ENCODE measurements around the gene TTC34. TPM values are rescaled to one million over a fixed set of nuclear protein-coding genes. Genes with fewer than 3 reads are reported as not detected.
A peak's percentile ranks its signal among the peaks of the same experiment; 100 is the strongest.

TTC34 gene
- total and polyA plus RNA-seq, 7 donors: under 0.01 to 0.83 (median 0.56) TPM; not detected in 1

GRCh38 chr1:2586154-2587070 is 215.1 kb downstream of the TTC34 start, which contains the start of gene PRXL2B:
Gene PRXL2B, plus strand, starts transcription at chr1:2586777. Its CDS starts 109 bp downstream, at chr1:2586886.
- 1% methylated on average over 107 of the region's 107 CpGs for WGBS, 2 donors
- H3K4me1 ChIP-seq: peaks cover 0 to 40% (median 33%) of the 10 kb centered on the region in 4 donors

More at GRCh38 chr1:2586154-2587070, 215.1 kb downstream of the TTC34 start, which contains the start of gene PRXL2B:
- Histone ChIP-seq H3K27me3 (no peaks in the 10 kb centered on the region), H3K9me3 (no peaks in the 10 kb centered on the region), H3K4me3 (peak within 1 kb of the TSS; percentile 91 to 96 (median 94)), H3K27ac (peak within 1 kb of the TSS; percentile 99 to 100 (median 100)), H3K36me3 (peaks cover 0 to 7% (median 0%) of the 10 kb centered on the region in 4 donors)
- peak; percentile 100 for DNase-seq
- peak; percentile 86 to 95 (median 92) for TF ChIP-seq POLR2AphosphoS5 (IDR thresholded peaks at IDR 0.05)
- TF ChIP-seq, protein P1, sequence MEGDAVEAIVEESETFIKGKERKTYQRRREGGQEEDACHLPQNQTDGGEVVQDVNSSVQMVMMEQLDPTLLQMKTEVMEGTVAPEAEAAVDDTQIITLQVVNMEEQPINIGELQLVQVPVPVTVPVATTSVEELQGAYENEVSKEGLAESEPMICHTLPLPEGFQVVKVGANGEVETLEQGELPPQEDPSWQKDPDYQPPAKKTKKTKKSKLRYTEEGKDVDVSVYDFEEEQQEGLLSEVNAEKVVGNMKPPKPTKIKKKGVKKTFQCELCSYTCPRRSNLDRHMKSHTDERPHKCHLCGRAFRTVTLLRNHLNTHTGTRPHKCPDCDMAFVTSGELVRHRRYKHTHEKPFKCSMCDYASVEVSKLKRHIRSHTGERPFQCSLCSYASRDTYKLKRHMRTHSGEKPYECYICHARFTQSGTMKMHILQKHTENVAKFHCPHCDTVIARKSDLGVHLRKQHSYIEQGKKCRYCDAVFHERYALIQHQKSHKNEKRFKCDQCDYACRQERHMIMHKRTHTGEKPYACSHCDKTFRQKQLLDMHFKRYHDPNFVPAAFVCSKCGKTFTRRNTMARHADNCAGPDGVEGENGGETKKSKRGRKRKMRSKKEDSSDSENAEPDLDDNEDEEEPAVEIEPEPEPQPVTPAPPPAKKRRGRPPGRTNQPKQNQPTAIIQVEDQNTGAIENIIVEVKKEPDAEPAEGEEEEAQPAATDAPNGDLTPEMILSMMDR (IDR thresholded peaks at IDR 0.05): no peak
- TF ChIP-seq POLR2A (IDR thresholded peaks at IDR 0.05): peak in 1 of 2 donors; percentile 50
- TF ChIP-seq EP300 (IDR thresholded peaks at IDR 0.05): no peak
- intact Hi-C loops (cut with DNase I): loop anchor here (1.0 to 5.0 kb wide), 4 partner anchors 39 to 389 kb away; partner anchors contain the start of gene PANK4

Other genes with a start within 250 kb of the TTC34 start
- 10 to 100 TPM; 37.5 to 73.4 (median 60.4) TPM for gene TNFRSF14, start 245.3 kb downstream of the TTC34 start, total RNA-seq
- gene TNFRSF14, start 245.3 kb downstream of the TTC34 start, polyA plus RNA-seq: 100 to 1,000 TPM in 1 of 3 donors, 10 to 100 TPM in 2; 53.5 to 185 (median 64.7) TPM
- 10 to 100 TPM in 3 of 4 donors, 1 to 10 TPM in 1; 8.6 to 18.2 (median 15.3) TPM for gene PRXL2B, start 214.9 kb downstream of the TTC34 start, total RNA-seq
- gene PRXL2B, start 214.9 kb downstream of the TTC34 start, polyA plus RNA-seq: 10 to 100 TPM; 28.2 to 53.2 (median 42.1) TPM
- 1 to 10 TPM in 2 of 4 donors, under 1 TPM in 1, not detected in 1; 0.66 to 3.4 (median 2.9) TPM for gene MMEL1, start 168.7 kb downstream of the TTC34 start, total RNA-seq
- gene MMEL1, start 168.7 kb downstream of the TTC34 start, polyA plus RNA-seq: 10 to 100 TPM in 2 of 3 donors, 1 to 10 TPM in 1; 5.0 to 37.2 (median 14.8) TPM
- gene ACTRT2, start 219.8 kb upstream of the TTC34 start, total RNA-seq: not detected
- not detected for gene ACTRT2, start 219.8 kb upstream of the TTC34 start, polyA plus RNA-seq

Data from sigmoid colon (tissue), 7 donors.